K562 (cell line): ENCODE data around the gene TACSTD2.

Experiments
- CHD2 ChIP-seq: IDR thresholded peaks from 2 replicates; pipeline ENCODE4 v1.6.1; 2011; ENCODE audit warnings: low read depth, low read length
- KDM1A ChIP-seq, 2 experiments: fragments of 450-650 bp; IDR thresholded peaks; 2 replicates each; pipeline ENCODE4 v1.6.1; 2016; ENCODE audit warnings: mild to moderate bottlenecking in 2 of 2
- PCBP1 ChIP-seq: fragments of 200-400 bp; formaldehyde crosslinking; IDR thresholded peaks from 2 replicates; pipeline ENCODE4 v1.6.1; 2018; ENCODE audit warnings: mild to moderate bottlenecking, low read depth, low read length; ENCODE audit not compliant: poor library complexity, severe bottlenecking
- POLR2A ChIP-seq: fragments of 450-650 bp; conservative IDR thresholded peaks from 2 replicates; pipeline ENCODE4 v1.6.1; 2016
- TEAD4 ChIP-seq, 2 experiments: sonication (generic) in 1 of 2; formaldehyde crosslinking in 1 of 2; IDR thresholded peaks; 2 replicates each; pipeline versions ENCODE4 v1.6.1 to v1.8.0; 2012 to 2022; ENCODE audit warnings: borderline replicate concordance in 1 of 2, inconsistent platforms in 1 of 2, low read length in 1 of 2, mild to moderate bottlenecking in 1 of 2, missing genetic modification reagents in 1 of 2
- ZNF239 ChIP-seq: fragments of 250-450 bp; sonication (Bioruptor Pico); IDR thresholded peaks from 2 replicates; pipeline ENCODE4 v1.4.0; 2020; ENCODE audit warnings: mild to moderate bottlenecking
- TF ChIP-seq, protein P1 (sequence below): fragments of 250-450 bp; sonication (Bioruptor Pico); IDR thresholded peaks from 2 replicates; pipeline ENCODE4 v1.8.0; 2022; ENCODE audit warnings: moderate library complexity, mild to moderate bottlenecking, inconsistent platforms

DNA sequence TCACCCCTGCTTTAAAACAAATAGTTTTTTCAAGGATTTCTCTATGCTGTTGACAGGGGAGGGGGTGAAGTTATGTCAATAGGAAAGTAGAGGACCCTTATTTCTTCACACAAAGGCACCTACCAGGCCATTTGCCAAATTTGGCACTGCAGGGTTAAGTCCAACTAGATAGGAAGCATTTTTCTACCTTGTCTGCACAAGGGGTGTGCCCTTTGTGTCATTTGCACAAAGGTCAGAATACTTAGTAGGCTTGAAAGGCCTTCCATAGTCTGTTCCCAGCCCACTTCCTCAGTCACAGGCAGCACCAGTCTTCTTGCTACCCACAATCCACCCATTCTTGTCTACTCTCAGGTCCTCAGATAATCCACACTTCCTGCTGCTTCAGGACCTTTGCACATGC lies 7.0 kb downstream of the TACSTD2 start:
- TF ChIP-seq, protein P1, sequence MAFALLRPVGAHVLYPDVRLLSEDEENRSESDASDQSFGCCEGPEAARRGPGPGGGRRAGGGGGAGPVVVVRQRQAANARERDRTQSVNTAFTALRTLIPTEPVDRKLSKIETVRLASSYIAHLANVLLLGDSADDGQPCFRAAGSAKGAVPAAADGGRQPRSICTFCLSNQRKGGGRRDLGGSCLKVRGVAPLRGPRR (CRISPR knock-in tag), result no peak
- TF ChIP-seq CHD2 (no peak), ZNF239 (no peak), POLR2A (no peak), TEAD4 (IDR thresholded peaks at IDR 0.05; ENCODE audit: low read length) (no peak), TEAD4 (CRISPR knock-in tag; IDR thresholded peaks at IDR 0.05; ENCODE audit: borderline replicate concordance) (no peak), KDM1A (IDR thresholded peaks at IDR 0.05) (no peak), PCBP1 (no peak)
